Osteocyte (in vitro differentiated cells): ENCODE measurements around the gene CHD5. TPM values are rescaled to one million over a fixed set of nuclear protein-coding genes. Genes with fewer than 3 reads are reported as not detected.

Experiments
- DNase-seq: peaks from one replicate; pipeline ENCODE4 v3.0.0; 2021; ENCODE audit warnings: mixed read lengths; ENCODE audit not compliant: unreplicated experiment; ENCODE audit errors: extremely low spot score
- H3K27ac Mint-ChIP-seq: one replicate; pipeline ENCODE4 v1.8.0; 2021; ENCODE audit warnings: mild to moderate bottlenecking, mixed read lengths; ENCODE audit not compliant: unreplicated experiment
- H3K27me3 Mint-ChIP-seq: one replicate; pipeline ENCODE4 v1.8.0; 2021; ENCODE audit warnings: mixed read lengths; ENCODE audit not compliant: unreplicated experiment
- H3K36me3 Mint-ChIP-seq: one replicate; pipeline ENCODE4 v1.8.0; 2021; ENCODE audit warnings: mixed read lengths; ENCODE audit not compliant: unreplicated experiment
- H3K4me1 Mint-ChIP-seq: one replicate; pipeline ENCODE4 v1.8.0; 2021; ENCODE audit warnings: mixed read lengths; ENCODE audit not compliant: unreplicated experiment
- H3K4me3 Mint-ChIP-seq: one replicate; pipeline ENCODE4 v1.8.0; 2021; ENCODE audit warnings: mild to moderate bottlenecking, moderate library complexity, mixed read lengths; ENCODE audit not compliant: unreplicated experiment
- H3K9me3 Mint-ChIP-seq: one replicate; pipeline ENCODE4 v1.8.0; 2021; ENCODE audit warnings: mixed read lengths; ENCODE audit not compliant: unreplicated experiment
- total RNA-seq: library from RNA; stranded (reverse); gene quantifications from 2 replicates; pipeline ENCODE4 v1.2.1, GENCODE V29; 2021
- TF ChIP-seq, protein P1 (sequence below): fragments of 200-600 bp; sonication (generic); IDR thresholded peaks from 2 replicates; pipeline ENCODE4 v1.5.0; 2021; ENCODE audit warnings: antibody characterized with exemption, mild to moderate bottlenecking, moderate library complexity

CHD5 gene
- total RNA-seq, 1 donor from 2014 or later = 0.43 TPM

DNA sequence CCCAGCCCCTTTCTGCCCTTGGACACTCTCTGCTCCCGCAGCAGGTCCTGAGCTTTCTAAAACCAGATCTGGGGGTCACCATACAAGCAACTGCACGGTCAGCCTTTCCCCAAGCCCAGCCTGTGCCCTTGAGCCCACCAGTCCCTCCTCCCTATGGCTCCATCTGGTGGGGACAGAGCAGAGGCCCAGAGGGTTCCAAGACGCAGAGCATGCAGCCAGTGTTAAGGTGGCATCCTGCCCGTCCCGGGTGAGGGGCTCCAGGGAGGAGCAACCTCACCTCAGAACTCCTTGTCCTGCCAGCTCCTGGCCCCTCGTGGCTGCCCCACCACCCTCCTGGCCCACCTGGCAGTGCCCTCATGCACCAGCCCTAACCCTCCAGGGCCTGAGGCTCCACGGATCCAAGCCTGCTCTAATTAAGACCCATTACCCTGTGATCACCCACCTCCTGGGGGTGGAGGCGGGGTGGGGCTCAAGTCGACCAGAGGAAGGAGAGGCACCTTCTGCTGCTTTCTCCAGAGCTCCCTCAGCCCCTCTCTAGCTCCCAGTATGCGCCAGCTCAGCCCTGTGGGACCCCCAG, 8.5 kb downstream of the CHD5 start:
- no peak for DNase-seq
- no peaks in the 10 kb centered on the region for H3K36me3 Mint-ChIP-seq
- H3K4me3 Mint-ChIP-seq = no peak overlapping the region
- no peaks in the 10 kb centered on the region for H3K9me3 Mint-ChIP-seq
- H3K27me3 Mint-ChIP-seq = peaks cover 4% of the 10 kb centered on the region
- no peaks in the 10 kb centered on the region for H3K4me1 Mint-ChIP-seq
- TF ChIP-seq, protein P1, sequence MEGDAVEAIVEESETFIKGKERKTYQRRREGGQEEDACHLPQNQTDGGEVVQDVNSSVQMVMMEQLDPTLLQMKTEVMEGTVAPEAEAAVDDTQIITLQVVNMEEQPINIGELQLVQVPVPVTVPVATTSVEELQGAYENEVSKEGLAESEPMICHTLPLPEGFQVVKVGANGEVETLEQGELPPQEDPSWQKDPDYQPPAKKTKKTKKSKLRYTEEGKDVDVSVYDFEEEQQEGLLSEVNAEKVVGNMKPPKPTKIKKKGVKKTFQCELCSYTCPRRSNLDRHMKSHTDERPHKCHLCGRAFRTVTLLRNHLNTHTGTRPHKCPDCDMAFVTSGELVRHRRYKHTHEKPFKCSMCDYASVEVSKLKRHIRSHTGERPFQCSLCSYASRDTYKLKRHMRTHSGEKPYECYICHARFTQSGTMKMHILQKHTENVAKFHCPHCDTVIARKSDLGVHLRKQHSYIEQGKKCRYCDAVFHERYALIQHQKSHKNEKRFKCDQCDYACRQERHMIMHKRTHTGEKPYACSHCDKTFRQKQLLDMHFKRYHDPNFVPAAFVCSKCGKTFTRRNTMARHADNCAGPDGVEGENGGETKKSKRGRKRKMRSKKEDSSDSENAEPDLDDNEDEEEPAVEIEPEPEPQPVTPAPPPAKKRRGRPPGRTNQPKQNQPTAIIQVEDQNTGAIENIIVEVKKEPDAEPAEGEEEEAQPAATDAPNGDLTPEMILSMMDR = peak; percentile 41
- no peak overlapping the region for H3K27ac Mint-ChIP-seq

- no peaks in the 10 kb centered on the region for H3K4me1 Mint-ChIP-seq
- no peaks in the 10 kb centered on the region for H3K9me3 Mint-ChIP-seq
- H3K27ac Mint-ChIP-seq = no peak overlapping the region
- TF ChIP-seq, protein P1 = no peak
- H3K27me3 Mint-ChIP-seq = no peaks in the 10 kb centered on the region
- H3K4me3 Mint-ChIP-seq = no peak overlapping the region
- no peaks in the 10 kb centered on the region for H3K36me3 Mint-ChIP-seq
- no peak for DNase-seq
Observed at GRCh38 chr1:6170742-6171201, 9.3 kb downstream of the CHD5 start.

DNA sequence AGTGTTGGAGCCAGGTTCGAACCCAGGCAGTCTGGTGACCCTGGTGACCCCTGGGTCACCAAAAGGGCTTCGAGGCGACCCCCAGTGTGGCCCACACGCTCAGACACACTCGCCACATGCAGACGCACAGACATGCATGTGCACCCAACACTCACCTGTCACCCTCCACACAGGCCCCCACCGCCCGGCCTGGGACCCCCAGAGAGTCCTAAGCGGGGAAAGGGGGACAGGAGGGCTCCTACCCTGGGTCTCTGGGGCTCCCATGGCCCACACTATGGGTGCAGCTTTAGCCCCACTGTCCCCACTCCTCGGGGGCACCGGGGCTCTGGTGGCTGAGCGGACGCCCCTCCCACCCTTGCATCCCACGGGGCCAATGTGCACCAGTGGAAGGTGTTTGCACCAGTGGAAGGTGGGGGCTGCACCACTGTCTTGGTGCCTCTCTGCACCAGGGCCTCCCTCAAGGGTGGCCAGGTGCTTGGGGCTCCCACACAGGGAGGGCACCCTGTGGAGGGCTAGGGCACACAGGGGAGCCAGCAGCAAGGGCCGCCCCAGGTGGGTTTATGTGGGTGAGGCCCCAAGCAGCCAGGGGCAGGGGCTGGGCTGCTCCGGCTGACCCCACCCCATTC, 9.9 kb downstream of the CHD5 start:
- Mint-ChIP-seq H3K9me3 (no peaks in the 10 kb centered on the region), H3K27me3 (no peaks in the 10 kb centered on the region)
- no peak for DNase-seq

DNA sequence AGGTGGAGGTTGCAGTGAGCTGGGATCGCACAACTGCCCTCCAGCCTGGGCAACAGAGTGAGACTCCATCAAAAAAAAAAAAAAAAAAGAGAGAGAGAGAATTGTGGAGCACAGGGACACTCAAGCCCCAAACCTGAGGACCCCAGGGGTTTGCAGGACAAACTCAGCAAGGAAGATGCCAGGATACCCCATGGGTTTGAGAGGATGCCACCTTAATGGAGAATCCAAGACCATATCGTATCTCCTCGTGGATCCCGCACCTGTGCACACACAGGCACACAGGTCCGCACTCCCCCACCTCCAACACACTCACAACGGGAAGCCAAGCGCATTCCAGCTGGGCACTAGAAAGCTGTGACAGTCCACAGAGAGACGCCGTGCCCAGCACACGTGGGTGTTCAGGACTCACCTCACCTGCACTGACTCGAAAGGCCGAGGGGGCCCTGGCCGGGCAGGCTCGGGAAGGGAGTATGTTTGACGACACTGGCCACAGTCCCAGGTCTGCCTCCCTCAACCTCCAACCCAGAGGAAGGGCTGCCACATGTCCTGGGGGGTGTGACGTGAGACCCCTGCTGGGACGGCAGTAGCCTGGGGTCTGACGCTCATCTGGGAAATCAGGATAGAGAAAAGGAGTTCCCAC, 11.1 kb downstream of the CHD5 start:
- Mint-ChIP-seq H3K4me3 (no peak overlapping the region), H3K9me3 (no peaks in the 10 kb centered on the region), H3K36me3 (no peaks in the 10 kb centered on the region), H3K27me3 (no peaks in the 10 kb centered on the region), H3K4me1 (no peaks in the 10 kb centered on the region), H3K27ac (no peak overlapping the region)
- TF ChIP-seq, protein P1 = no peak
- DNase-seq = no peak

More for the DNA sequence above, 9.9 kb downstream of the CHD5 start:
- H3K36me3 Mint-ChIP-seq = no peaks in the 10 kb centered on the region
- H3K4me3 Mint-ChIP-seq = no peak overlapping the region
- no peak overlapping the region for H3K27ac Mint-ChIP-seq
- no peaks in the 10 kb centered on the region for H3K4me1 Mint-ChIP-seq
- TF ChIP-seq, protein P1 = no peak
